Measurements from ENCODE around the gene NDUFA6. TPM values are rescaled to one million over a fixed set of nuclear protein-coding genes. Genes with fewer than 3 reads are reported as not detected.

Gene NDUFA6
- 23.5 and 32.2 TPM in 2 replicates for total RNA-seq

GRCh38 chr22:42090596-42091454 is at the start of gene NDUFA6:
Gene NDUFA6 (minus strand): TSS chr22:42090772. CDS start chr22:42090744, 28 bp downstream.

DNA sequence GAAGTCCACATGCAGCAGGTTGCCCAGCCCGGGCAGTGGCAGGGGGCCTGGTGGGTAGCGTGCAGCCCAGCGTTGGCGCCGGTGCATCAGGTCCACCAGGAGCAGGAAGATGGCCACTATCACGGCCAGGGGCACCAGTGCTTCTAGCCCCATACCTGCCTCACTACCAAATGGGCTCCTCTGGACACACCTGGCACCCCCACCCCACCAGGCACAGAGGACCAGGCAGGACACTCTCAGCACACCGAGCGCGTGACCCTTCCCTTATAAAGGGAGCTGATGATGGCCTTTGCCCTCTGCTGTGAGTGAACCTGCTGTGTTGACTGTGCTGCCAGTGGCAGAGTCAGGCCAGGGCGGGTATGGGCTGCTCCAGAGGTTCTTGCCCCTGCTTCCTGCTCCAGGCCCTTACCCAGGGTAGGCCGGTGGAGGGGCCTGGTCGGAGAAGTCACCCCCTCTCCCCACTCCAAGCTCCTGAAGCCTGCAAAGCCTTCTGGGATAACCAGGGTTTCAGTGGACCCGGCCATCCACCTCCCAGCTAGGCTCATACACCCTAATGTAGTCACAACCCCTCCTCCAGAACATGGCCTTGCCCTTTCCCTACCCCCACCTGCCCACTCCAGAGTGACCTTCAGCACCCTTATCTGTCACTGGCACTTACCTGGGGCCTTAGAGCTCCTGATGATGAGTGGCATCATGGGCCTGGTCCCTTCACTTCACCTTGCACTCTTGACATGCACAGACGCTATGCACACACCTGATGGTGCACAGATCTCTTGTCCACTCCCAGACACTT is 40.3 kb upstream of the NDUFA6 start, which contains the start of gene CYP2D6:
Gene CYP2D6 (minus strand): TSS at position 172 of the 793 bp plus-strand sequence. CDS start 19 bp downstream, at position 153.

DNA sequence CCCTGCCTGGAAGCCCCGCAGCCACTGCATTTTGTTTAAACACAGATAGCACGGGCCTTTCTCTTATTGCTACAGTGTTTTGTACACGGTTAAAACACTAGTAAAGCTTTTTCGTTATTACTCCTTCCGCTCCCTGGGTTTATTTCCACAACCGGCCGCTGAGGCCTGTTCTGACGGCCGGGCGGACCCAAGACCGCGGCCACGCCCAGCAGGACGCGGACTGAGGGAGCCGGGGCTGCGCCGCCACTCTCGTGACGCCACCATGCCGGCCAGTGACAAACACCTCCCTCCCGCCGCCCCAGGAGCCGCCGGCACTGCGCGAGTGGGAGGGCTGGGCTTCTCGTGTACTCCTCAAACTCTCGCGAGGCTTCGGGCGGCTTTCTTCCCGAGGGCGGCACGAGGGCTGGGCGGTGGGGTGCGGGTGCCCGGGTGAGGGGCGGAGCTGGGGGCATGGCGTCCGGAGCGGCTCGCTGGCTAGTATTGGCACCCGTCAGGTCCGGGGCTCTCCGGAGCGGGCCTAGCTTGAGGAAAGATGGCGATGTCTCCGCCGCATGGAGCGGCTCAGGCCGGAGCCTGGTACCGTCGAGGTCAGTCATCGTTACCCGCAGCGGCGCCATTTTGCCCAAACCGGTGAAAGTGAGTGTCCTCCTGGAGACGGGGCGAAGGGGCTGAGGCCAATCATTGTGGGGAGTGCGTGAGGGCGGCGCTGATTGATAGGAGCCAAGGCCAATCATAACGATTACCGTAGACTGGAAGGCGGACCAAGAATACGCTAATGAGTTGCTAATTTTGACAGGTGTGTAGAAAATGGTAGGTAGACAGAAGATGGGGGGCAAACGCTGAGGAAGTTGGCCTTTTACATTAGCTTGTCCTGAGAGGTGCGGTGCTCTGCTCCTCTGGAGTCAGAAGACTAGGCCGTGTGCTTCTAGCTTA is 11.0 kb downstream of the NDUFA6 start, which contains the start of gene SMDT1:
Gene SMDT1 (plus strand): TSS at position 382 of the 933 bp plus-strand sequence. CDS start 69 bp downstream, at position 451.

GRCh38 chr22:42074132-42074811 is 16.3 kb downstream of the NDUFA6 start, which contains the start of gene PHETA2:
Gene PHETA2 (plus strand): TSS chr22:42074248. CDS start chr22:42077294, 3,046 bp downstream.

GRCh38 chr22:42070517-42071422 is 19.8 kb downstream of the NDUFA6 start, which contains the start of gene NAGA:
Gene NAGA (minus strand): TSS chr22:42070812. CDS start chr22:42070297, 515 bp downstream.

Small RNA genes lying within 50 kb of the gene (small RNA-seq; reads per million reads assigned to genes)
- gene SNORD13P1 = not detected

Other genes starting within 250 kb of the NDUFA6 start
- gene SHISA8, start 175.7 kb downstream of the NDUFA6 start, total RNA-seq = not detected in 2 replicates
- gene TNFRSF13C, start 164.0 kb downstream of the NDUFA6 start, total RNA-seq = 0.16 and 0.36 TPM in 2 replicates
- 2.4 and 2.6 TPM in 2 replicates for gene CENPM, start 143.6 kb downstream of the NDUFA6 start, total RNA-seq
- gene SEPTIN3, start 121.3 kb downstream of the NDUFA6 start, total RNA-seq = 5.1 and 8.3 TPM in 2 replicates
- gene WBP2NL, start 92.0 kb downstream of the NDUFA6 start, total RNA-seq = 1.6 and 2.2 TPM in 2 replicates
- gene NAGA, start 20.0 kb downstream of the NDUFA6 start, total RNA-seq = 71.3 and 76.3 TPM in 2 replicates
- gene PHETA2, start 16.5 kb downstream of the NDUFA6 start, total RNA-seq = 28.9 and 33.8 TPM in 2 replicates
- gene SMDT1, start 11.1 kb downstream of the NDUFA6 start, total RNA-seq = 3.4 and 5.7 TPM in 2 replicates
- gene CYP2D6, start 40.0 kb upstream of the NDUFA6 start, total RNA-seq = 0.24 and 0.49 TPM in 2 replicates
- gene TCF20, start 179.9 kb upstream of the NDUFA6 start, total RNA-seq = 48.3 and 60.5 TPM in 2 replicates